HepG2 (cell line): Measurements from ENCODE around the gene EEF1AKMT3. TPM values are rescaled to one million over a fixed set of nuclear protein-coding genes. Genes with fewer than 3 reads are reported as not detected.

Experiments used
- GABPB1 ChIP-seq: IDR thresholded peaks from 2 replicates; pipeline ENCODE4 v1.6.1; 2016; ENCODE audit warnings: mild to moderate bottlenecking, missing genetic modification reagents, moderate library complexity, missing compliant biosample characterization
- IKZF4 ChIP-seq: sonication (generic); formaldehyde crosslinking; IDR thresholded peaks from 2 replicates; pipeline ENCODE4 v1.5.1; 2020; ENCODE audit warnings: borderline replicate concordance, mild to moderate bottlenecking, low read depth, missing genetic modification reagents; ENCODE audit errors: not compliant biosample characterization
- KLF11 ChIP-seq: IDR thresholded peaks from 2 replicates; pipeline ENCODE4 v1.6.1; 2016; ENCODE audit warnings: missing compliant biosample characterization
- MATR3 ChIP-seq: sonication (generic); formaldehyde crosslinking; IDR thresholded peaks from 2 replicates; pipeline ENCODE4 v1.4.0; 2020; ENCODE audit warnings: missing genetic modification reagents
- NFIB ChIP-seq: sonication (generic); formaldehyde crosslinking; IDR thresholded peaks from 2 replicates; pipeline ENCODE4 v1.9.0; 2021; ENCODE audit warnings: missing genetic modification reagents, mild to moderate bottlenecking, borderline replicate concordance
- REPIN1 ChIP-seq: sonication (generic); formaldehyde crosslinking; IDR thresholded peaks from 2 replicates; pipeline ENCODE4 v1.8.0; 2022; ENCODE audit warnings: missing genetic modification reagents, low read depth, mild to moderate bottlenecking, borderline replicate concordance
- SMYD3 ChIP-seq: sonication (generic); formaldehyde crosslinking; IDR thresholded peaks from 2 replicates; pipeline ENCODE4 v1.8.1; 2023; ENCODE audit warnings: mild to moderate bottlenecking, missing genetic modification reagents
- TSC22D2 ChIP-seq: sonication (generic); formaldehyde crosslinking; IDR thresholded peaks from 2 replicates; pipeline ENCODE4 v1.5.1; 2020; ENCODE audit warnings: missing genetic modification reagents, mild to moderate bottlenecking, borderline replicate concordance
- ZBTB7A ChIP-seq: sonication (generic); formaldehyde crosslinking; IDR thresholded peaks from 2 replicates; pipeline ENCODE4 v1.8.0; 2022; ENCODE audit warnings: mild to moderate bottlenecking, missing genetic modification reagents
- ZIK1 ChIP-seq: sonication (generic); formaldehyde crosslinking; IDR thresholded peaks from 2 replicates; pipeline ENCODE4 v1.5.0; 2020; ENCODE audit warnings: mild to moderate bottlenecking, low read depth, missing genetic modification reagents, borderline replicate concordance
- ZNF12 ChIP-seq: sonication (generic); formaldehyde crosslinking; IDR thresholded peaks from 2 replicates; pipeline ENCODE4 v1.5.0; 2020; ENCODE audit warnings: missing genetic modification reagents
- ZNF30 ChIP-seq: sonication (generic); formaldehyde crosslinking; IDR thresholded peaks from 2 replicates; pipeline ENCODE4 v1.5.0; 2020; ENCODE audit warnings: mild to moderate bottlenecking, missing genetic modification reagents
- ZNF749 ChIP-seq: sonication (generic); formaldehyde crosslinking; IDR thresholded peaks from 2 replicates; pipeline ENCODE4 v1.8.0; 2022; ENCODE audit warnings: mild to moderate bottlenecking, missing genetic modification reagents, moderate library complexity, borderline replicate concordance
- ZNF781 ChIP-seq: sonication (generic); formaldehyde crosslinking; IDR thresholded peaks from 2 replicates; pipeline ENCODE4 v1.5.1; 2020; ENCODE audit warnings: borderline replicate concordance, mild to moderate bottlenecking, missing genetic modification reagents; ENCODE audit errors: not compliant biosample characterization
- polyA plus RNA-seq, 8 experiments: library from polyadenylated mRNA; depleted of rRNA in 3 of 8; stranded (reverse) in 7 of 8; unstranded in 1 of 8; fragments of >200 nt; fragmentation: Illumina TruSeq in 4 of 8; extraction: Trizol in 4 of 8; gene quantifications; 2 replicates each; pipeline versions ENCODE4 v1.2.1 to v1.2.3, GENCODE V29; 2011 to 2016; ENCODE audit warnings: low read depth in 4 of 8, missing spikeins in 1 of 8, mixed read lengths in 1 of 8; ENCODE audit not compliant: insufficient read depth in 1 of 8
- total RNA-seq, 5 experiments: library from RNA; depleted of rRNA; stranded (reverse); fragments of >200 nt; fragmentation: Illumina TruSeq; extraction: Trizol; gene quantifications; 2 replicates each; pipeline ENCODE4 v1.2.3, GENCODE V29; 2016; ENCODE audit warnings: low read depth in 1 of 5
- TF ChIP-seq, protein P1 (sequence below): sonication (generic); formaldehyde crosslinking; IDR thresholded peaks from 2 replicates; pipeline ENCODE4 v1.8.1; 2022; ENCODE audit warnings: low read depth, mild to moderate bottlenecking, missing genetic modification reagents
- TF ChIP-seq, protein P2 (sequence below): sonication (generic); formaldehyde crosslinking; IDR thresholded peaks from 2 replicates; pipeline ENCODE4 v1.4.0; 2020; ENCODE audit warnings: missing genetic modification reagents
- TF ChIP-seq, protein P3 (sequence below): sonication (generic); formaldehyde crosslinking; IDR thresholded peaks from 2 replicates; pipeline ENCODE4 v1.4.0; 2020; ENCODE audit warnings: mild to moderate bottlenecking, missing genetic modification reagents
- TF ChIP-seq, protein P4 (sequence below): sonication (generic); formaldehyde crosslinking; IDR thresholded peaks from 2 replicates; pipeline ENCODE4 v1.8.1; 2023; ENCODE audit warnings: mild to moderate bottlenecking, moderate library complexity, missing genetic modification reagents

The EEF1AKMT3 gene
- total and polyA plus RNA-seq, 2 of the 13 experiments (the other 11 are each of a cell fraction or from before 2014, with no cell fraction given) = 4.7 to 11.4 TPM

DNA sequence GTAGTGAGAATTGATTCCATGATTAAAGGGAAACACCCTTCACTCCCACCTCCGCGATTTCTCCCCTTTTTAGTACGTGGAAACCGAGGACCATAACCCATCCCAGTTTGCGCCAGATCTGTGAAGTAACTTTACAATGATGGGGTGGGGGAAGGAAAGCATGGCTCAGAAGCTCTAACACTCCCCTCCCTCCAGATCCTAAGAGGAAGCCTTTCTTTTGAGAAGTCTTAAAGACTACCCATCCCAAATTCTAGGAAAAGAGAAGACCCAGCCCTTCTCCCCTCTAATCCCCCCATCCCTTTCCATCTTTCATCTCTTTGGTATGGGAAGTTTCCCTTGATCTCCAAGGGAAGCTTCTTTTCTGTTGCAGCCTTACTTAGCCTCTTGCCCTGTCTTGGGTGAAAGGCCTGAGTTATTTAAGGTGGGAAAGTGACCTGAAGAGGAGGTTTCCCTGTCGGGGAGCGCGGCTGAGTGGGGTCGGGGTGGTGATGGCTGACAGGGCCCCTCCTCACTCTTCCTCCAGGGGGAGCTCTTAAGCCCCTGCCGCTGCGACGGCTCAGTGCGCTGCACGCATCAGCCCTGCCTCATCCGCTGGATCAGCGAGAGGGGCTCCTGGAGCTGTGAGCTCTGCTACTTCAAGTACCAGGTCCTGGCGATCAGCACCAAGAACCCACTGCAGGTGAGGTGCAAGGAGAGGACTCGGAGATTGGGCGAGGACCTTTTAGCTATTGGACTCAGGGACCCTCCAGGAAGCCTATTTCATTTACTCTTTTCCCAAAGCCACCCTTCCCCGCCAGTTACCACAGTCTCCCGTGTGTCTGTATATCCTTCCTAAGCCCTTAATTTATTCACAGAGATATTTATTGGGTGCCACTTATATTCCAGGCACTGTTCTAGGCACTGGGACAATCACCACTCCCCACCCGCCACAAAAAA is 15.7 kb upstream of the EEF1AKMT3 start (continued):
- TF ChIP-seq, protein P1, sequence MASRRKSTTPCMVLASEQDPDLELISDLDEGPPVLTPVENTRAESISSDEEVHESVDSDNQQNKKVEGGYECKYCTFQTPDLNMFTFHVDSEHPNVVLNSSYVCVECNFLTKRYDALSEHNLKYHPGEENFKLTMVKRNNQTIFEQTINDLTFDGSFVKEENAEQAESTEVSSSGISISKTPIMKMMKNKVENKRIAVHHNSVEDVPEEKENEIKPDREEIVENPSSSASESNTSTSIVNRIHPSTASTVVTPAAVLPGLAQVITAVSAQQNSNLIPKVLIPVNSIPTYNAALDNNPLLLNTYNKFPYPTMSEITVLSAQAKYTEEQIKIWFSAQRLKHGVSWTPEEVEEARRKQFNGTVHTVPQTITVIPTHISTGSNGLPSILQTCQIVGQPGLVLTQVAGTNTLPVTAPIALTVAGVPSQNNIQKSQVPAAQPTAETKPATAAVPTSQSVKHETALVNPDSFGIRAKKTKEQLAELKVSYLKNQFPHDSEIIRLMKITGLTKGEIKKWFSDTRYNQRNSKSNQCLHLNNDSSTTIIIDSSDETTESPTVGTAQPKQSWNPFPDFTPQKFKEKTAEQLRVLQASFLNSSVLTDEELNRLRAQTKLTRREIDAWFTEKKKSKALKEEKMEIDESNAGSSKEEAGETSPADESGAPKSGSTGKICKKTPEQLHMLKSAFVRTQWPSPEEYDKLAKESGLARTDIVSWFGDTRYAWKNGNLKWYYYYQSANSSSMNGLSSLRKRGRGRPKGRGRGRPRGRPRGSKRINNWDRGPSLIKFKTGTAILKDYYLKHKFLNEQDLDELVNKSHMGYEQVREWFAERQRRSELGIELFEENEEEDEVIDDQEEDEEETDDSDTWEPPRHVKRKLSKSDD (CRISPR knock-in tag) = no peak
- TF ChIP-seq MATR3 (CRISPR knock-in tag) (no peak), SMYD3 (CRISPR knock-in tag) (no peak), IKZF4 (CRISPR knock-in tag) (no peak), ZNF749 (CRISPR knock-in tag) (no peak), GABPB1 (CRISPR knock-in tag) (peak; percentile 44; the same call in 1 of the 2 replicates), KLF11 (CRISPR knock-in tag) (0 out of 2 replicates have a peak, but pooled peaks have one; percentile 50), ZNF12 (CRISPR knock-in tag) (peak; percentile 68; the same call in 1 of the 2 replicates), TSC22D2 (CRISPR knock-in tag) (no peak), ZIK1 (CRISPR knock-in tag) (no peak), ZNF781 (CRISPR knock-in tag) (no peak), NFIB (CRISPR knock-in tag) (no peak), ZBTB7A (CRISPR knock-in tag) (peak; percentile 42; the same call in 1 of the 2 replicates), REPIN1 (CRISPR knock-in tag) (no peak), ZNF30 (CRISPR knock-in tag) (no peak)
- TF ChIP-seq, protein P2, sequence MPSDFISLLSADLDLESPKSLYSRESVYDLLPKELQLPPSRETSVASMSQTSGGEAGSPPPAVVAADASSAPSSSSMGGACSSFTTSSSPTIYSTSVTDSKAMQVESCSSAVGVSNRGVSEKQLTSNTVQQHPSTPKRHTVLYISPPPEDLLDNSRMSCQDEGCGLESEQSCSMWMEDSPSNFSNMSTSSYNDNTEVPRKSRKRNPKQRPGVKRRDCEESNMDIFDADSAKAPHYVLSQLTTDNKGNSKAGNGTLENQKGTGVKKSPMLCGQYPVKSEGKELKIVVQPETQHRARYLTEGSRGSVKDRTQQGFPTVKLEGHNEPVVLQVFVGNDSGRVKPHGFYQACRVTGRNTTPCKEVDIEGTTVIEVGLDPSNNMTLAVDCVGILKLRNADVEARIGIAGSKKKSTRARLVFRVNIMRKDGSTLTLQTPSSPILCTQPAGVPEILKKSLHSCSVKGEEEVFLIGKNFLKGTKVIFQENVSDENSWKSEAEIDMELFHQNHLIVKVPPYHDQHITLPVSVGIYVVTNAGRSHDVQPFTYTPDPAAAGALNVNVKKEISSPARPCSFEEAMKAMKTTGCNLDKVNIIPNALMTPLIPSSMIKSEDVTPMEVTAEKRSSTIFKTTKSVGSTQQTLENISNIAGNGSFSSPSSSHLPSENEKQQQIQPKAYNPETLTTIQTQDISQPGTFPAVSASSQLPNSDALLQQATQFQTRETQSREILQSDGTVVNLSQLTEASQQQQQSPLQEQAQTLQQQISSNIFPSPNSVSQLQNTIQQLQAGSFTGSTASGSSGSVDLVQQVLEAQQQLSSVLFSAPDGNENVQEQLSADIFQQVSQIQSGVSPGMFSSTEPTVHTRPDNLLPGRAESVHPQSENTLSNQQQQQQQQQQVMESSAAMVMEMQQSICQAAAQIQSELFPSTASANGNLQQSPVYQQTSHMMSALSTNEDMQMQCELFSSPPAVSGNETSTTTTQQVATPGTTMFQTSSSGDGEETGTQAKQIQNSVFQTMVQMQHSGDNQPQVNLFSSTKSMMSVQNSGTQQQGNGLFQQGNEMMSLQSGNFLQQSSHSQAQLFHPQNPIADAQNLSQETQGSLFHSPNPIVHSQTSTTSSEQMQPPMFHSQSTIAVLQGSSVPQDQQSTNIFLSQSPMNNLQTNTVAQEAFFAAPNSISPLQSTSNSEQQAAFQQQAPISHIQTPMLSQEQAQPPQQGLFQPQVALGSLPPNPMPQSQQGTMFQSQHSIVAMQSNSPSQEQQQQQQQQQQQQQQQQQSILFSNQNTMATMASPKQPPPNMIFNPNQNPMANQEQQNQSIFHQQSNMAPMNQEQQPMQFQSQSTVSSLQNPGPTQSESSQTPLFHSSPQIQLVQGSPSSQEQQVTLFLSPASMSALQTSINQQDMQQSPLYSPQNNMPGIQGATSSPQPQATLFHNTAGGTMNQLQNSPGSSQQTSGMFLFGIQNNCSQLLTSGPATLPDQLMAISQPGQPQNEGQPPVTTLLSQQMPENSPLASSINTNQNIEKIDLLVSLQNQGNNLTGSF = no peak
- TF ChIP-seq, protein P3, sequence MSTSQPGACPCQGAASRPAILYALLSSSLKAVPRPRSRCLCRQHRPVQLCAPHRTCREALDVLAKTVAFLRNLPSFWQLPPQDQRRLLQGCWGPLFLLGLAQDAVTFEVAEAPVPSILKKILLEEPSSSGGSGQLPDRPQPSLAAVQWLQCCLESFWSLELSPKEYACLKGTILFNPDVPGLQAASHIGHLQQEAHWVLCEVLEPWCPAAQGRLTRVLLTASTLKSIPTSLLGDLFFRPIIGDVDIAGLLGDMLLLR (CRISPR knock-in tag) = no peak
- TF ChIP-seq, protein P4, sequence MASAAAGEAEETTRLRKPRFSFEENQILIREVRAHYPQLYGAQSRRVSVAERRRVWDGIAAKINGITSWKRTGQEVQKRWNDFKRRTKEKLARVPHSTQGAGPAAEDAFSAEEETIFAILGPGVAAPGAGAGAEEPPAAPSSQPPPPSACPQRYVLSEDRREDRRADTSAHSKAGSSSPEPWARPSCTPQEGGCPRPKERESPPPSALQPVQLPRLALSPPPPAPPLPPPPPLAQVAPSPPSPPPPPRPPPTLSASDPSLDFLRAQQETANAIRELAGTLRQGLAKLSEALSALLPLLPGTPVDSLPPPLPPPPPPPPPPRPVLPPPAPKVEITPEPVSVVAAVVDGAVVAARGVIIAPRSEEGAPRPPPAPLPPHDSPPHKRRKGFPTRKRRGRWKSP (CRISPR knock-in tag) = 0 out of 2 replicates have a peak, but pooled peaks have one; percentile 34
